ENCODE data around the gene FRMPD3.

DNA sequence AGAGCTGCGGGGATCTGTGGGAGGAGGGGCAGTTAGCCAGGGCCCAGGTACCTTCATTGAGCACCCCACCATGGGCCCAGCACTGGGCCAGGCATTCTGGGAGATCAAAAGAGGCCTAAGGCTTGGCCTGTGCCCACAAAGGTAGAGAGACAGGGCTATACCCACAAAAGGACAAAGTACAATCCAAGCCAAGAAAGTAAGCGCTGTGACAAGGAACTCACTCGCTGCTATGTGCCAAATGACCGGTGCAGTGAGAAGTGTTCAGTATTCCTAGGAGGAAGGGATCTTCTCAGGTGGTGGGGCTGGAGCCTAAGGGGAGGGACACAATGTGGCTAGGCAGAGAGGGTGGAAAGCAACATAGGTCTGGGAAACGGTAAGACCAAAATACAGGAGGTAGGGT is 8.8 kb upstream of the FRMPD3 start:
- TF ChIP-seq POLR2A (IDR thresholded peaks at IDR 0.05) (no peak), CTCF (IDR thresholded peaks at IDR 0.05) (no peak)

Data from prostate gland (tissue), 2 donors.